Naive thymus-derived CD4-positive, alpha-beta T cell (primary cell): ENCODE measurements around the gene SEC61G. TPM values are rescaled to one million over a fixed set of nuclear protein-coding genes. Genes with fewer than 3 reads are reported as not detected.

Experiments
- ATAC-seq: fragments of 150-1000 bp; cut with Tn5 transposase; 2 replicates; pipeline ENCODE4 v1.10.0; 2021; ENCODE audit warnings: mild to moderate bottlenecking, moderate library complexity
- CTCF ChIA-PET: fragments of 350-600 bp; sonication (Branson Sonifier 250); formaldehyde crosslinking; loops from one replicate; lab custom pipeline; 2021; ENCODE audit warnings: antibody characterized with exemption; lab: Charles Lee
- POLR2A ChIA-PET: fragments of 350-600 bp; sonication (Branson Sonifier 250); formaldehyde crosslinking; loops from one replicate; lab custom pipeline; 2021; ENCODE audit warnings: antibody characterized with exemption, inconsistent platforms; lab: Charles Lee
- DNase-seq, 9 donors: peaks; one replicate each; pipeline versions ENCODE4 v3.0.0 to v3.0.0-alpha.2; 2020 to 2022; ENCODE audit warnings: mixed read lengths in 1 of 9
- H3K27ac ChIP-seq: one replicate; pipeline ENCODE4 v1.7.0; 2013; ENCODE audit warnings: mild to moderate bottlenecking, low read depth, low read length, moderate library complexity
- H3K27me3 ChIP-seq, 2 donors: one replicate each; pipeline ENCODE4 v1.7.0; 2013; ENCODE audit warnings: low read length in 2 of 2, mild to moderate bottlenecking in 2 of 2, moderate library complexity in 2 of 2; ENCODE audit not compliant: control insufficient read depth in 2 of 2, insufficient read depth in 2 of 2
- H3K36me3 ChIP-seq, 3 experiments: 1 replicate in 2 of 3; 2 replicates in 1 of 3; pipeline ENCODE4 v1.7.0; 2013; ENCODE audit warnings: low read length in 3 of 3, mild to moderate bottlenecking in 3 of 3, moderate library complexity in 1 of 3; ENCODE audit not compliant: insufficient read depth in 3 of 3, control insufficient read depth in 2 of 3
- H3K4me1 ChIP-seq, 2 donors: one replicate each; pipeline ENCODE4 v1.7.0; 2013; ENCODE audit warnings: low read length in 2 of 2, mild to moderate bottlenecking in 2 of 2, moderate library complexity in 1 of 2; ENCODE audit not compliant: control insufficient read depth in 2 of 2, insufficient read depth in 2 of 2
- H3K4me3 ChIP-seq: 2 replicates; pipeline ENCODE4 v1.7.0; 2013; ENCODE audit warnings: mild to moderate bottlenecking, low read length
- H3K9me3 ChIP-seq, 3 experiments: 1 replicate in 2 of 3; 2 replicates in 1 of 3; pipeline ENCODE4 v1.7.0; 2013; ENCODE audit warnings: low read length in 3 of 3; ENCODE audit not compliant: control insufficient read depth in 2 of 3
- H3K27ac Mint-ChIP-seq, 9 donors: one replicate each; pipeline ENCODE4 v1.8.0; 2020 to 2022; ENCODE audit warnings: mixed read lengths in 9 of 9, mild to moderate bottlenecking in 8 of 9, moderate library complexity in 5 of 9, inconsistent platforms in 2 of 9
- H3K27me3 Mint-ChIP-seq, 5 donors: one replicate each; pipeline ENCODE4 v1.8.0; 2021 to 2022; ENCODE audit warnings: mixed read lengths in 5 of 5, mild to moderate bottlenecking in 1 of 5
- H3K36me3 Mint-ChIP-seq, 5 donors: one replicate each; pipeline ENCODE4 v1.8.0; 2020 to 2022; ENCODE audit warnings: mixed read lengths in 5 of 5, mild to moderate bottlenecking in 3 of 5, inconsistent platforms in 1 of 5
- H3K4me1 Mint-ChIP-seq, 7 donors: one replicate each; pipeline ENCODE4 v1.8.0; 2020 to 2022; ENCODE audit warnings: mixed read lengths in 7 of 7, mild to moderate bottlenecking in 3 of 7, inconsistent platforms in 1 of 7
- H3K4me3 Mint-ChIP-seq, 10 donors: one replicate each; pipeline ENCODE4 v1.8.0; 2020 to 2022; ENCODE audit warnings: mild to moderate bottlenecking in 10 of 10, mixed read lengths in 10 of 10, moderate library complexity in 6 of 10, inconsistent platforms in 2 of 10
- H3K9me3 Mint-ChIP-seq, 11 donors: one replicate each; pipeline ENCODE4 v1.8.0; 2020 to 2022; ENCODE audit warnings: mixed read lengths in 11 of 11, mild to moderate bottlenecking in 4 of 11, inconsistent platforms in 1 of 11, moderate library complexity in 1 of 11
- intact Hi-C, 2 donors: fragments of 100-400 bp; cut with micrococcal nuclease; formaldehyde crosslinking; loops; one replicate each; pipeline ENCODE4 v1.15.1; 2023
- polyA plus RNA-seq, 2 donors: library from polyadenylated mRNA; unstranded; fragments of 300-500 nt; fragmentation: Illumina TruSeq; gene quantifications; one replicate each; pipeline ENCODE4 v1.2.3, GENCODE V29; 2021
- total RNA-seq, 6 experiments: library from RNA in 5 of 6; stranded (reverse) in 5 of 6; gene quantifications; 1 replicate in 5 of 6; 2 replicates in 1 of 6; pipeline ENCODE4 v1.2.3 and lab custom pipeline; 2021 to 2026

SEC61G gene
- total and polyA plus RNA-seq, 7 experiments from 2014 or later: 31.8 to 241 (median 49.3) TPM

GRCh38 chr7:54704851-54705250, 54.2 kb downstream of the SEC61G start:
- peaks cover 0 to 7% (median 6%) of the 10 kb centered on the region in 5 donors for H3K27me3 Mint-ChIP-seq
- H3K36me3 Mint-ChIP-seq: peaks cover 0 to 6% (median 0%) of the 10 kb centered on the region in 5 donors
- H3K9me3 ChIP-seq: peaks cover 0 to 8% (median 0%) of the 10 kb centered on the region in 3 experiments
- H3K27ac Mint-ChIP-seq: no peak overlapping the region
- ChIA-PET CTCF (no interaction called here), POLR2A (no interaction called here)
- H3K36me3 ChIP-seq: no peaks in the 10 kb centered on the region
- no peaks in the 10 kb centered on the region for H3K27me3 ChIP-seq
- intact Hi-C loops: no loop called here
- no peak overlapping the region for H3K4me3 Mint-ChIP-seq
- H3K4me1 ChIP-seq: no peaks in the 10 kb centered on the region
- no peaks in the 10 kb centered on the region for H3K4me1 Mint-ChIP-seq
- peaks cover 6 to 46% (median 13%) of the 10 kb centered on the region in 11 donors for H3K9me3 Mint-ChIP-seq
- H3K4me3 ChIP-seq: no peak overlapping the region
- no peak overlapping the region for H3K27ac ChIP-seq
- ATAC-seq: no peak
- no peak for DNase-seq

Other genes with a start within 250 kb of the SEC61G start
- gene VSTM2A, start 216.8 kb downstream of the SEC61G start, total RNA-seq: not detected
- gene VSTM2A, start 216.8 kb downstream of the SEC61G start, polyA plus RNA-seq: not detected